Lower leg skin (tissue), 4 donors: ENCODE results near the gene MUC2. TPM values are rescaled to one million over a fixed set of nuclear protein-coding genes. Genes with fewer than 3 reads are reported as not detected.

Experiments
- DNase-seq, 2 donors: peaks; one replicate each; pipeline ENCODE4 v3.0.0-alpha.2; 2019; ENCODE audit warnings: low spot score in 2 of 2
- H3K4me3 ChIP-seq: fragments of 200-600 bp; sonication (generic); 2 replicates; pipeline ENCODE4 v1.5.1; 2017; ENCODE audit warnings: mild to moderate bottlenecking, low read depth; ENCODE audit not compliant: poor library complexity, severe bottlenecking
- POLR2A ChIP-seq, 2 donors: fragments of 450-650 bp; IDR thresholded peaks; one replicate each; pipeline ENCODE4 v1.6.1; 2016 to 2017; ENCODE audit warnings: antibody characterized with exemption in 2 of 2, mild to moderate bottlenecking in 1 of 2, moderate library complexity in 1 of 2
- WGBS, 2 donors: methylation state at CpG; one replicate each; pipeline ENCODE4 v1.1.5; 2018; 5-methylcytosine and 5-hydroxymethylcytosine counted together
- intact Hi-C: fragments of 100-400 bp; cut with DNase I; formaldehyde crosslinking; loops from one replicate; pipeline ENCODE4 v1.15.0; 2023; ENCODE audit warnings: low total_unique reads
- total RNA-seq, 4 donors: library from RNA; depleted of rRNA; stranded (reverse); fragments of >200 nt; gene quantifications; one replicate each; pipeline ENCODE4 v1.1.0, GENCODE V29; 2016
- TF ChIP-seq, protein P1 (sequence below), 3 donors: fragments of 450-650 bp; IDR thresholded peaks; one replicate each; pipeline ENCODE4 v1.5.1; 2016; ENCODE audit warnings: antibody characterized with exemption in 3 of 3, mild to moderate bottlenecking in 3 of 3, moderate library complexity in 2 of 3

The MUC2 gene
- total RNA-seq, 4 donors from 2014 or later, result 0.02 TPM; not detected in 3

DNA sequence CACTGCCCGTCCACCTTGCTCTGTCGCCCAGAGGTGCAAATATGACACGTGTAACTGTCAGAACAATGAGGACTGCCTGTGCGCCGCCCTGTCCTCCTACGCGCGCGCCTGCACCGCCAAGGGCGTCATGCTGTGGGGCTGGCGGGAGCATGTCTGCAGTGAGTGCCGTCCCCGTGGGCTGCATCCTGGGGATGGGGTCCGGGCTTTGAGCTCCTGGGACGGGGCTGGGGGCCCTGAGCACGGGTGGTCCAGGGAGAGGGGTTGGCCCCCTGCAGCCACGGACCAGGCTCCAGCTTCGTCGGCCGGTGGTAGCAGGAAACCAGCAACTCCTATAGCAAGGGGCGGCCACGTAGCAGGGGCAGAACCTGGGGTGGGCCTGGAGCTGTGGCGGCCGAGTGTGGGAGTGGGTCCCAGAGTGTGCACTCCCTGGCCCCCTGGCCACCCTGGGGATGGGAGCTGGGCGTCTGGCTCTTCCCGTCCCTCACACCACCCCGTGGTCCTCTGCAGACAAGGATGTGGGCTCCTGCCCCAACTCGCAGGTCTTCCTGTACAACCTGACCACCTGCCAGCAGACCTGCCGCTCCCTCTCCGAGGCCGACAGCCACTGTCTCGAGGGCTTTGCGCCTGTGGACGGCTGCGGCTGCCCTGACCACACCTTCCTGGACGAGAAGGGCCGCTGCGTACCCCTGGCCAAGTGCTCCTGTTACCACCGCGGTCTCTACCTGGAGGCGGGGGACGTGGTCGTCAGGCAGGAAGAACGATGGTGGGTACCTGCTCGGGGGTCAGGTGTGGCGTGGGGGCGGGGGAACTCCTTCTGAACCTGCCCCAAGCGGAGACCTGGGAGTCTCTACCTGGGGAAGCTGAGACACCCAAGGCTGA lies 10.1 kb downstream of the MUC2 start:
- no peak for DNase-seq
- H3K4me3 ChIP-seq, result no peak overlapping the region
- WGBS, 2 donors, result 69 to 76% methylated on average over 39 to 45 of the region's 49 CpGs
- intact Hi-C loops, result no loop called here
- no peak for TF ChIP-seq POLR2A (IDR thresholded peaks at IDR 0.05)
- TF ChIP-seq, protein P1, sequence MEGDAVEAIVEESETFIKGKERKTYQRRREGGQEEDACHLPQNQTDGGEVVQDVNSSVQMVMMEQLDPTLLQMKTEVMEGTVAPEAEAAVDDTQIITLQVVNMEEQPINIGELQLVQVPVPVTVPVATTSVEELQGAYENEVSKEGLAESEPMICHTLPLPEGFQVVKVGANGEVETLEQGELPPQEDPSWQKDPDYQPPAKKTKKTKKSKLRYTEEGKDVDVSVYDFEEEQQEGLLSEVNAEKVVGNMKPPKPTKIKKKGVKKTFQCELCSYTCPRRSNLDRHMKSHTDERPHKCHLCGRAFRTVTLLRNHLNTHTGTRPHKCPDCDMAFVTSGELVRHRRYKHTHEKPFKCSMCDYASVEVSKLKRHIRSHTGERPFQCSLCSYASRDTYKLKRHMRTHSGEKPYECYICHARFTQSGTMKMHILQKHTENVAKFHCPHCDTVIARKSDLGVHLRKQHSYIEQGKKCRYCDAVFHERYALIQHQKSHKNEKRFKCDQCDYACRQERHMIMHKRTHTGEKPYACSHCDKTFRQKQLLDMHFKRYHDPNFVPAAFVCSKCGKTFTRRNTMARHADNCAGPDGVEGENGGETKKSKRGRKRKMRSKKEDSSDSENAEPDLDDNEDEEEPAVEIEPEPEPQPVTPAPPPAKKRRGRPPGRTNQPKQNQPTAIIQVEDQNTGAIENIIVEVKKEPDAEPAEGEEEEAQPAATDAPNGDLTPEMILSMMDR (IDR thresholded peaks at IDR 0.05), result no peak

DNA sequence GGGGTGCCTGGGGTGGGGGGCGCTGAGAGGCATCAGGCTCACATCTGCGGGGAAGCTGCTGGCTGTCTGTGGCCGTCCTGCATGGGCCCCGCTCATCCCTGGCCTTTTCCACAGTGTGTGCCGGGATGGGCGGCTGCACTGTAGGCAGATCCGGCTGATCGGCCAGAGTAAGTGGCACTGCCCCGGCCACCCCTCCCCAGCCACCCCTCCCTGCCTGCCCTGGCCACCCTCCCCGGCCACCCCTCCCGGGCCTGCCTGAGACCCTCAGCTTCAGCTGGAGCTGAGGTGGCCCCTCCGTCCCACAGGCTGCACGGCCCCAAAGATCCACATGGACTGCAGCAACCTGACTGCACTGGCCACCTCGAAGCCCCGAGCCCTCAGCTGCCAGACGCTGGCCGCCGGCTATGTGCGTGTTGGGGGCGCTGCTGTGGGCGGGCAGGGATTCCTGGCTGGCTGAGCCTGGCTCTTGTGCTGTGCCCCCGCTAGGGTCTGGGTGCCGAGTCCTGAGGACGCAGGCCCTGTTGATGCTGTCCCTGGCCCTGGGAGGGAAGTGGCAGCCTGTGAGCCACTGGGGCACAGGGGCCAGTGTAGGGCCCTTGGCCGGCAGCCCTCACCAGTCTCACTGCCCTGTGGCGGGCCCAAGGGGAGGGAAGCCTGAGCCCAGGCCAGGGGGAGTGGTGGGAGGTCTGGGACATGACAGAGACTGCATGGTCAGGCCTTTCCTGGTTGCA lies 10.9 kb downstream of the MUC2 start:
- intact Hi-C loops, result no loop called here
- no peak overlapping the region for H3K4me3 ChIP-seq
- DNase-seq, result no peak
- TF ChIP-seq, protein P1 (IDR thresholded peaks at IDR 0.05), result no peak
- TF ChIP-seq POLR2A (IDR thresholded peaks at IDR 0.05), result no peak
- WGBS, 2 donors, result 66 to 80% methylated on average over 7 to 22 of the region's 26 CpGs

DNA sequence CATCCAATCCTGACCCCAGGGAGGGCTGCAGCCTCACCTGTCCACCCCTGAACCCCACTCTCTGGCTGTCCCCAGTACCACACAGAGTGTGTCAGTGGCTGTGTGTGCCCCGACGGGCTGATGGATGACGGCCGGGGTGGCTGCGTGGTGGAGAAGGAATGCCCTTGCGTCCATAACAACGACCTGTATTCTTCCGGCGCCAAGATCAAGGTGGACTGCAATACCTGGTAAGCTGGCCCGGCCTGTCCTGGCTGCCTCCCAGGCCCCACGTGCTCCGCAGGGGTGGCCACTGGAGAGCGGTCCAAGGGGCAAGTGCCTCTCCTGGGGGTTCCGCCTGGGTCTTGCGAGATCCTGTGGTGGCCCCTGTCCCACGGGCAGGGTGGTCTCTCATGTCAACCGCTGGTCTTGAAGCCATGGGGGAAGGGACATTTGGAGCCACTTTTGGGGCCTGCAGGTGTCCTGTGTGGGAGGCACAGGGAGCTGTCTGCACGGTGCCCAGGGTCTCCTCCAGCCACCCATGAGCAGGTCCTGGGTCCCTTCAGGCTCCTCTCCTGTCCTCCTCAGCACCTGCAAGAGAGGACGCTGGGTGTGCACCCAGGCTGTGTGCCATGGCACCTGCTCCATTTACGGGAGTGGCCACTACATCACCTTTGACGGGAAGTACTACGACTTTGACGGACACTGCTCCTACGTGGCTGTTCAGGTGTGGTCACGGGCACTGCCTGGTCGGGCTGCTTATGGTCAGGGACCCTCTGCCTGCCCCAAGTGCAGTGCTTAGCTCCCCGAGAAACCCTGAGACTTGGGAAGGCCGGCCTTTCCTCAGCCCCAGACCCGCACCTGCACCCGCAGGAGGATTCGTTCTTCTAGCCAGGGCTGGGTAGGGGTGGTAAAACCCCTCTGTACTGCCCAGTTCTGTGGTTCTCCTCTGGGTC lies 11.8 kb downstream of the MUC2 start:
- no peak overlapping the region for H3K4me3 ChIP-seq
- TF ChIP-seq, protein P1 (IDR thresholded peaks at IDR 0.05), result no peak
- no peak for TF ChIP-seq POLR2A (IDR thresholded peaks at IDR 0.05)
- 88 to 89% methylated on average over 26 to 29 of the region's 31 CpGs for WGBS, 2 donors
- no peak for DNase-seq
- intact Hi-C loops, result no loop called here

DNA sequence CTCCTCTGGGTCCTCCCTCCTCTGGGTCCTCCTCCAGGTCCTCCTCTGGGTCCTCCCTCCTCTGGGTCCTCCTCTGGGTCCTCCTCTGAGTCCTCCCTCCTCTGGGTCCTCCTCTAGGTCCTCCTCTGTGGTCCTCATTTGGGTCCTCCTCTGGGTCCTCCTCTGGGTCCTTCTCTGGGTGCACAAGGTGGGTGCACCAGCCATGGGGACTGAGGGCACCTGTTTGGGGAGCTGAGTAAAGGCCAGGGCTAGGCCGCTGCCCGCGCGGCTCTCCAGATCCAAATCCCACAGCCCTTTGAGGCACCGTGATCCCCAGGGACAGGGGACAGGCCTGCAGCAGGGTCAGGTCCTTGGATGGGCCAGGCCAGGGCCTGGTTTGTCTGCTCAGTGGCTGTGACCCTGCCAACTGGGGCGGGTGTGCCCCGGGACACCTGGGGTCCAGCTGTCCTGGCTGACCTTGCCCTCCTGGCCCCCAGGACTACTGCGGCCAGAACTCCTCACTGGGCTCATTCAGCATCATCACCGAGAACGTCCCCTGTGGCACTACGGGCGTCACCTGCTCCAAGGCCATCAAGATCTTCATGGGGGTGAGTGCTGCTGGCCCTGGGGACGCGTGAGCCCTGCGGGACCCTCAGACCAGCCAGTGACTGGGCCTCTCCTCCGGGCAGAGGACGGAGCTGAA lies 12.7 kb downstream of the MUC2 start:
- intact Hi-C loops, result no loop called here
- WGBS, 2 donors, result 95 to 96% methylated on average over 11 to 17 of the region's 17 CpGs
- TF ChIP-seq, protein P1 (IDR thresholded peaks at IDR 0.05), result no peak
- TF ChIP-seq POLR2A (IDR thresholded peaks at IDR 0.05), result no peak
- no peak overlapping the region for H3K4me3 ChIP-seq
- DNase-seq, result no peak
